Measurements from ENCODE around the gene CXCR2.

DNA sequence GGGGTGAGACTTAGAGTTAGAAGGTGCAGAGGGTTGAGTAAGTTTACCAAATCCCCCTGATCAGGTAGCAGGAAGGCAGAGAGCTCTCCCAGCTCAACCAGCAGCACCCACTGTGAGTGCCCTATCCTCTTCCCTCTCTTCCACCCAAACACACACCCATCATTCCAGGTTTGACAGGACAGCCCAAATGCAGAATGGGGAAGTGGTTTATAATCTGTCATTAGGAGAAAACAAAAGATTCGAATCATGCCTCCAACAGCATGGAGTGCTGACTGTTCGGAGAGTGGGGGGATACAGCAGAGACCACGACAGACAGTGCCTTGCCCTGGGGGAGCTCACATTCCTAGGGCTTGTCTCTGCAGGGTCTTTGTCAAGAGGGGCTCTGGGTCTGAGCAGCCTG lies 11.7 kb downstream of the CXCR2 start:
- TF ChIP-seq, protein P1, sequence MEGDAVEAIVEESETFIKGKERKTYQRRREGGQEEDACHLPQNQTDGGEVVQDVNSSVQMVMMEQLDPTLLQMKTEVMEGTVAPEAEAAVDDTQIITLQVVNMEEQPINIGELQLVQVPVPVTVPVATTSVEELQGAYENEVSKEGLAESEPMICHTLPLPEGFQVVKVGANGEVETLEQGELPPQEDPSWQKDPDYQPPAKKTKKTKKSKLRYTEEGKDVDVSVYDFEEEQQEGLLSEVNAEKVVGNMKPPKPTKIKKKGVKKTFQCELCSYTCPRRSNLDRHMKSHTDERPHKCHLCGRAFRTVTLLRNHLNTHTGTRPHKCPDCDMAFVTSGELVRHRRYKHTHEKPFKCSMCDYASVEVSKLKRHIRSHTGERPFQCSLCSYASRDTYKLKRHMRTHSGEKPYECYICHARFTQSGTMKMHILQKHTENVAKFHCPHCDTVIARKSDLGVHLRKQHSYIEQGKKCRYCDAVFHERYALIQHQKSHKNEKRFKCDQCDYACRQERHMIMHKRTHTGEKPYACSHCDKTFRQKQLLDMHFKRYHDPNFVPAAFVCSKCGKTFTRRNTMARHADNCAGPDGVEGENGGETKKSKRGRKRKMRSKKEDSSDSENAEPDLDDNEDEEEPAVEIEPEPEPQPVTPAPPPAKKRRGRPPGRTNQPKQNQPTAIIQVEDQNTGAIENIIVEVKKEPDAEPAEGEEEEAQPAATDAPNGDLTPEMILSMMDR (conservative IDR thresholded peaks at IDR 0.05 in 1 of 2, IDR thresholded peaks at IDR 0.05 in 1 of 2; ENCODE audit: extremely low read depth in 1 of 2, insufficient read depth in 1 of 2, low read depth in 1 of 2, low read length in 2 of 2) = no peak
- no peak for TF ChIP-seq EZH2 (IDR thresholded peaks at IDR 0.05; ENCODE audit: borderline replicate concordance, low read length)

Measured in mammary epithelial cell (primary cell).